ENCODE measurements around the gene LPIN1.
"Not testable (repeated sequence)": the region's sequence is repeated elsewhere in the genome, so short reads cannot be mapped to it uniquely, and the experiment has no call there.

Gene LPIN1

GRCh38 chr2:11842336-11842735 is 95.9 kb downstream of the LPIN1 start:
- H3K9me3 ChIP-seq (ENCODE audit: control insufficient read depth, insufficient read depth, low read depth, low read length), result peaks cover 10% of the 10 kb centered on the region
- H3K9ac ChIP-seq (ENCODE audit: low read length), result no peak overlapping the region
- no peaks in the 10 kb centered on the region for H3K27me3 ChIP-seq (ENCODE audit: control insufficient read depth, insufficient read depth, low read length)

GRCh38 chr2:11844798-11845197 is 98.4 kb downstream of the LPIN1 start:
- not testable (repeated sequence) for H3K4me1 ChIP-seq (ENCODE audit: control insufficient read depth, insufficient read depth, low read length); H3K36me3 ChIP-seq (ENCODE audit: control insufficient read depth, insufficient read depth, low read length); H3K9ac ChIP-seq (ENCODE audit: low read length); H3K27ac ChIP-seq (ENCODE audit: low read depth, low read length); H3K4me3 ChIP-seq (ENCODE audit: low read depth, low read length); H3K27me3 ChIP-seq (ENCODE audit: control insufficient read depth, insufficient read depth, low read length)
- H3K9me3 ChIP-seq (ENCODE audit: control insufficient read depth, insufficient read depth, low read depth, low read length), result peaks cover 33% of the 10 kb centered on the region

More at GRCh38 chr2:11842336-11842735, 95.9 kb downstream of the LPIN1 start:
- peaks cover 3% of the 10 kb centered on the region; the same call in 1 of the 2 replicates for H3K4me1 ChIP-seq (ENCODE audit: control insufficient read depth, insufficient read depth, low read length)
- H3K36me3 ChIP-seq (ENCODE audit: control insufficient read depth, insufficient read depth, low read length), result no peaks in the 10 kb centered on the region
- H3K27ac ChIP-seq (ENCODE audit: low read depth, low read length), result no peak overlapping the region
- no peak overlapping the region for H3K4me3 ChIP-seq (ENCODE audit: low read depth, low read length)

- H3K9me3 ChIP-seq (ENCODE audit: control insufficient read depth, insufficient read depth, low read depth, low read length), result peaks cover 33% of the 10 kb centered on the region
- H3K27ac ChIP-seq (ENCODE audit: low read depth, low read length); H3K4me1 ChIP-seq (ENCODE audit: control insufficient read depth, insufficient read depth, low read length); H3K27me3 ChIP-seq (ENCODE audit: control insufficient read depth, insufficient read depth, low read length); H3K4me3 ChIP-seq (ENCODE audit: low read depth, low read length); H3K9ac ChIP-seq (ENCODE audit: low read length); H3K36me3 ChIP-seq (ENCODE audit: control insufficient read depth, insufficient read depth, low read length): not testable (repeated sequence)
Observed at GRCh38 chr2:11847935-11848334, 101.5 kb downstream of the LPIN1 start.

GRCh38 chr2:11850082-11850481 is 103.7 kb downstream of the LPIN1 start:
- Histone ChIP-seq H3K27me3 (ENCODE audit: control insufficient read depth, insufficient read depth, low read length) (no peaks in the 10 kb centered on the region), H3K27ac (ENCODE audit: low read depth, low read length) (no peak overlapping the region), H3K4me3 (ENCODE audit: low read depth, low read length) (no peak overlapping the region), H3K9me3 (ENCODE audit: control insufficient read depth, insufficient read depth, low read depth, low read length) (peaks cover 33% of the 10 kb centered on the region), H3K4me1 (ENCODE audit: control insufficient read depth, insufficient read depth, low read length) (no peaks in the 10 kb centered on the region), H3K9ac (ENCODE audit: low read length) (no peak overlapping the region), H3K36me3 (ENCODE audit: control insufficient read depth, insufficient read depth, low read length) (no peaks in the 10 kb centered on the region)

- peaks cover 29% of the 10 kb centered on the region for H3K9me3 ChIP-seq (ENCODE audit: control insufficient read depth, insufficient read depth, low read depth, low read length)
- no peaks in the 10 kb centered on the region for H3K27me3 ChIP-seq (ENCODE audit: control insufficient read depth, insufficient read depth, low read length)
- H3K9ac ChIP-seq (ENCODE audit: low read length), result no peak overlapping the region
- H3K4me3 ChIP-seq (ENCODE audit: low read depth, low read length), result no peak overlapping the region
- no peaks in the 10 kb centered on the region for H3K4me1 ChIP-seq (ENCODE audit: control insufficient read depth, insufficient read depth, low read length)
- H3K36me3 ChIP-seq (ENCODE audit: control insufficient read depth, insufficient read depth, low read length), result no peaks in the 10 kb centered on the region
- no peak overlapping the region for H3K27ac ChIP-seq (ENCODE audit: low read depth, low read length)
Observed at GRCh38 chr2:11852526-11853196, 106.2 kb downstream of the LPIN1 start.

GRCh38 chr2:11853197-11853588 is 106.8 kb downstream of the LPIN1 start:
- no peaks in the 10 kb centered on the region for H3K27me3 ChIP-seq (ENCODE audit: control insufficient read depth, insufficient read depth, low read length)
- H3K9me3 ChIP-seq (ENCODE audit: control insufficient read depth, insufficient read depth, low read depth, low read length), result peaks cover 30% of the 10 kb centered on the region
- no peaks in the 10 kb centered on the region for H3K36me3 ChIP-seq (ENCODE audit: control insufficient read depth, insufficient read depth, low read length)
- no peak overlapping the region for H3K4me3 ChIP-seq (ENCODE audit: low read depth, low read length)
- H3K27ac ChIP-seq (ENCODE audit: low read depth, low read length), result no peak overlapping the region
- no peak overlapping the region for H3K9ac ChIP-seq (ENCODE audit: low read length)
- H3K4me1 ChIP-seq (ENCODE audit: control insufficient read depth, insufficient read depth, low read length), result no peaks in the 10 kb centered on the region

- Histone ChIP-seq H3K27ac (ENCODE audit: low read depth, low read length) (no peak overlapping the region), H3K4me1 (ENCODE audit: control insufficient read depth, insufficient read depth, low read length) (no peaks in the 10 kb centered on the region), H3K9ac (ENCODE audit: low read length) (no peak overlapping the region), H3K27me3 (ENCODE audit: control insufficient read depth, insufficient read depth, low read length) (no peaks in the 10 kb centered on the region), H3K4me3 (ENCODE audit: low read depth, low read length) (no peak overlapping the region), H3K9me3 (ENCODE audit: control insufficient read depth, insufficient read depth, low read depth, low read length) (peaks cover 35% of the 10 kb centered on the region), H3K36me3 (ENCODE audit: control insufficient read depth, insufficient read depth, low read length) (no peaks in the 10 kb centered on the region)
Observed at GRCh38 chr2:11855064-11855760, 108.8 kb downstream of the LPIN1 start.

- peaks cover 41% of the 10 kb centered on the region for H3K9me3 ChIP-seq (ENCODE audit: control insufficient read depth, insufficient read depth, low read depth, low read length)
- no peaks in the 10 kb centered on the region for H3K27me3 ChIP-seq (ENCODE audit: control insufficient read depth, insufficient read depth, low read length)
- H3K9ac ChIP-seq (ENCODE audit: low read length), result no peak overlapping the region
- no peaks in the 10 kb centered on the region for H3K36me3 ChIP-seq (ENCODE audit: control insufficient read depth, insufficient read depth, low read length)
- no peak overlapping the region for H3K27ac ChIP-seq (ENCODE audit: low read depth, low read length)
- H3K4me3 ChIP-seq (ENCODE audit: low read depth, low read length), result no peak overlapping the region
- H3K4me1 ChIP-seq (ENCODE audit: control insufficient read depth, insufficient read depth, low read length), result no peaks in the 10 kb centered on the region
Observed at GRCh38 chr2:11856095-11856494, 109.7 kb downstream of the LPIN1 start.

- no peaks in the 10 kb centered on the region for H3K36me3 ChIP-seq (ENCODE audit: control insufficient read depth, insufficient read depth, low read length)
- peaks cover 41% of the 10 kb centered on the region for H3K9me3 ChIP-seq (ENCODE audit: control insufficient read depth, insufficient read depth, low read depth, low read length)
- H3K4me1 ChIP-seq (ENCODE audit: control insufficient read depth, insufficient read depth, low read length), result peaks cover 2% of the 10 kb centered on the region
- H3K9ac ChIP-seq (ENCODE audit: low read length), result no peak overlapping the region
- H3K27me3 ChIP-seq (ENCODE audit: control insufficient read depth, insufficient read depth, low read length), result no peaks in the 10 kb centered on the region
- H3K4me3 ChIP-seq (ENCODE audit: low read depth, low read length), result no peak overlapping the region
- H3K27ac ChIP-seq (ENCODE audit: low read depth, low read length), result no peak overlapping the region
Observed at GRCh38 chr2:11858883-11859282, 112.5 kb downstream of the LPIN1 start.

- not testable (repeated sequence) for H3K27me3 ChIP-seq (ENCODE audit: control insufficient read depth, insufficient read depth, low read length); H3K36me3 ChIP-seq (ENCODE audit: control insufficient read depth, insufficient read depth, low read length); H3K27ac ChIP-seq (ENCODE audit: low read depth, low read length); H3K4me3 ChIP-seq (ENCODE audit: low read depth, low read length); H3K4me1 ChIP-seq (ENCODE audit: control insufficient read depth, insufficient read depth, low read length); H3K9ac ChIP-seq (ENCODE audit: low read length)
- peaks cover 41% of the 10 kb centered on the region for H3K9me3 ChIP-seq (ENCODE audit: control insufficient read depth, insufficient read depth, low read depth, low read length)
Observed at GRCh38 chr2:11859975-11860374, 113.5 kb downstream of the LPIN1 start.

- Histone ChIP-seq H3K9ac (ENCODE audit: low read length) (no peak overlapping the region), H3K36me3 (ENCODE audit: control insufficient read depth, insufficient read depth, low read length) (no peaks in the 10 kb centered on the region), H3K27me3 (ENCODE audit: control insufficient read depth, insufficient read depth, low read length) (no peaks in the 10 kb centered on the region), H3K4me1 (ENCODE audit: control insufficient read depth, insufficient read depth, low read length) (peaks cover 7% of the 10 kb centered on the region), H3K4me3 (ENCODE audit: low read depth, low read length) (no peak overlapping the region), H3K27ac (ENCODE audit: low read depth, low read length) (no peak overlapping the region), H3K9me3 (ENCODE audit: control insufficient read depth, insufficient read depth, low read depth, low read length) (peaks cover 41% of the 10 kb centered on the region)
Observed at GRCh38 chr2:11861044-11861443, 114.6 kb downstream of the LPIN1 start.
